ENCODE data around the gene CD63.
"Not testable (repeated sequence)": the region's sequence is repeated elsewhere in the genome, so short reads cannot be mapped to it uniquely, and the experiment has no call there.

CD63 gene, protein sequence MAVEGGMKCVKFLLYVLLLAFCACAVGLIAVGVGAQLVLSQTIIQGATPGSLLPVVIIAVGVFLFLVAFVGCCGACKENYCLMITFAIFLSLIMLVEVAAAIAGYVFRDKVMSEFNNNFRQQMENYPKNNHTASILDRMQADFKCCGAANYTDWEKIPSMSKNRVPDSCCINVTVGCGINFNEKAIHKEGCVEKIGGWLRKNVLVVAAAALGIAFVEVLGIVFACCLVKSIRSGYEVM

DNA sequence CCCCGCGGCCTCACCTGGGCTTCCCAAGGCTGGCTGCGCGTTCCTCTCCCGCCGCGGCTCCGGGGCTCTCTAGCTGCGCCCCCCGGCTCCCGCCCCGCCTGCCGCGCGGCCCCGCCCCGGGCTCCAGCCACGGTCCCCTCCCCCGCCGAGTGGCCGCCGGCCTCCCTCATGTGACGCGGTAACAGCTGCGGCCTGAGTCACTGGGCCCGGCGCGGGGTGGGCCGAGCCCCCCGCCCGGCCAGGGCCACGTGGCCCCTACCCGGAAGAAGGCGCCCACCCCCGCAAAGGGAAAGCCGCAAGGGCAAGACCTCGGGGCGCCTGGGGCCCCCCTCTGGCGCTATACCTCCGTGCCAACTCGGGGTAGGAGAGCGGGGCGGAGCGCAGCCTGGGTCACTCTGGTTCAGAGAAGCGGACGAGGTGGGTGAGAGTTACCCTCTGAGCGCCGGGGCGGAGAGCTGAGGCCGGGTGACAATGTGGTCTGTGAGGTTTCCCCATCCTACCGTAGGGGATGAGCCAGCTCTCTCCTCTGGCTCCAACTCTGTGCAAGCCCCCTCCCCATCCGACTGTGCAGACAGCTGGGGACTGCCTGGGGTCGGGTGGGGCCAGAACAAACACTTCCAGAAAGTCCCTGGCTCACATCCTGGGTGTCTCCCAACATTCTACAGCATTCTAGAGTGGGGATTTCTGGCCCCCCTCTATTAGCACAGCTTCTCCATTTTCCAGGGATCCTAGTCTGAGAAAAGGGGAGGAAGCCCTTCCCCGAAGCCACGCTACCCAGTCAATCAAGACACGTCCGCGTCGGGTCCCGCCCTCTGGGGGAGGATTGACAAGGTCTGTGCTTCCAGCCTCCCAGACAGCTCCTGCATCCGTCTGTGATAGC is at the start of gene CD63:
Gene CD63, minus strand, starts transcription at position 71 of the 880 bp plus-strand sequence. CDS start 668 bp downstream, outside the sequence.
- peak; percentile 76 for DNase-seq

DNA sequence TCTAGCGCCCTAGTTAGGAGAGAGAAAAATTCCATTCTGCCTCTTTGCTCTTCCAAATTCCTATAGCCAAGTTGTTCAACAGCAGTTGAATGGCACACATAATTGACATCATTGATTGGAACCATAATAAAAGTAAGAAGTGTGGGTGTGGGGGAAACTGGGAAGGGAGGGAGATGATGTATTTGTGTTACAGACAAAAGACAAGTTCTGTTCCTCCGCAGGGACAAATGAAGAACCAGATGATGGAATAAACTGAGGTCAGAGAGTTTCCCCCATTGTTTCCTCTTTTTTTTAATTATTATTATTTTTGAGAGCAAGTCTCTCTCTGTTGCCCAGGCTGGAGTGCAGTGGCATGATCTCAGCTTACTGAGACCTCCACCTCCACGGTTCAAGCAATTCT is 49.0 kb upstream of the CD63 start:
- no peak for DNase-seq

DNA sequence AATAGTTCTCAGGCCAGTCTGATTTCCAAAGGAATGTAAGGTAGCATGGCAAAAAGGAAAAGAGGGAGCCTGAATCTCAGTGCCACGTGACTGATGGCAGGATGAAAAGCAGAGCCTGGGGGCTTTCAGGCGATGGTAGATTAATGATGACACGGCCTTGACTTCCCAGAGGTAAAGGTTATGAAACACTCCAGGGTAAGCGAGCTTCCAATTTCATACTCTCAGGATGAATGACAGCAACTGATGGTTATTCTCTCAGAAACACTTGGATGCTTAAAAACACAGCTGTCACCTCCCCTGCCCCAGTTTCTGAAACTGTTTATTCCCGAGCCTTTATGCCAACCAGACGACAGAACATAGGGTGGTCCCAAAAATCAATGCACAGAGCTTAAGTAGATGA is 42.9 kb upstream of the CD63 start:
- DNase-seq: no peak

DNA sequence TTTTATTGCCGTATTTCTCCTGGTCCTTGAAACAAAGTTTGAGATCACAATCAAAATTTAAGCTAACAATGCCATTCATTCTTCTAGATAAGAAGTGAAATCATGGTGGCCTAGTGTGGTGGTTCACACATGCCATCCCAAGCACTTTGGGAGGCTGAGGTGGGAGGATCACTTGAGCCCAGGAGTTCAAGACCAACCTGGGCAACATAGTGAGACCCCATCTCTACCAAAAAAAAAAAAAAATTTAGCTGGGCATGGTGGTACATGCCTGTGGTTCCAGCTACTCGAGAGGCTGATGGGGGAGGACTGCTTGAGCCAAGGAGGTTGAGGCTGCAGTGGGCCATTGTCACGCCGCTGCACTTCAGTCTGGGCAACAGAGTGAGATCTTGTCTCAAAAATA is 38.3 kb upstream of the CD63 start:
- no peak for DNase-seq

DNA sequence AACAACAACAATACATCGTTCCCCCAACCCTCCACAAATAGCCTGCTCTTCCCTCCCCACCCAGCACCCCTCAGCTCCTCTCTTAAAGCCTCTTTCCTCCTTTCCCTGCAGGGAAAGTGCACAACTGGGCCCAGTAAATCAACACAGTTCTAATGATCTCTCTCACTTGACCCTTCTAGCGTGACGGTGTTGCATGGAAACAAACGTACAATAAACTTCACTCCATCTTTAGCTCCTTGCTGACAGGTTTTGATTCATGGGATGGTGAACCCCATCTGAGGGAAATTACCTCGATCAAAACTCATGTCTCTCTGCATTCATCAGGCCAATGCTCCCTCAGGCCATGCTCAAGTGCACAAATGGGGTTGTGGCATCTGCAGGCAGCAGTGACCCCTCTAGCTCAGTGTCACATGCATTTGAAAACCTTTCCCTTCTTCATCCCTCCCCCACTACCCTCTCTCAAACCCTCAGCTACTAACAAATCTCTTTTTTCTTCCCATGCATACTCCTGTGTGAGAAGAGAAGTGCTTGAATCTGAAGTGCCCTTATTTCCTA is 37.0 kb upstream of the CD63 start:
- DNase-seq: no peak

DNA sequence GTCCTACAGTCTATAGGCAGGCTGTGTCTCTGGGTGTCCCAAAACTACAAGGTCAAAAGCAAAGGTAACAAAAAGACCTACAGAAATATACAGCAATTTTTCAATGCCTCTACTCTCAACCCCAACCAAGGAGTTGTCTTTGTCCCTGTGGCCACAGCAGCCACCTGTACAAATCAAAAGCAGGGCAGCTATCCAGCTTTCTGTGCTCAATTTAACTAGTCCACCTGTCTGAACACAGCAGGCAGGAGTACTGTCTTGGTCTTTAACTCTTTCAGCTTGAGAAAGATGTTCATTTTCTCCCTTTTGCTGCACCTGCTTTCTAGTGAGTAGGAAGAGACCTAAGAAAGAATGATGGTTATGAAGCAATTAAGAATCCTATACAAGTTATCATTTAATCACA is 33.8 kb upstream of the CD63 start:
- no peak for DNase-seq

DNA sequence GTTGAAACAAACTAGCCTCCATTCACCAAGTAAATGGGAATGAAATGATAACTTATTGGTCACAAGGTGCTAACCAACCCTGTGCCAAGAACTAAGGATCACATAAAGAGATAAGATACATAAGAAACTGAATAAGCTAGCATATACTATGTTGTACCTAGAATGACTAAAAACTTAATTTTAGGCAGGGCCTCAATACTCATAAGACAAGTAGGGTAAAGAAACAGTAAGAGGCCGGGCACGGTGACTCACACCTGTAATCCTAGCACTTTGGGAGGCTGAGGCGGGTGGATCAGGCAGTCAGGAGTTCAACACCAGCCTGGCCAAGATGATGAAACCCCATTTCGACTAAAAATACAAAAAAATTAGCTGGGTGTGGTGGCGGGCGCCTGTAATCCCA is 31.9 kb upstream of the CD63 start:
- no peak for DNase-seq

DNA sequence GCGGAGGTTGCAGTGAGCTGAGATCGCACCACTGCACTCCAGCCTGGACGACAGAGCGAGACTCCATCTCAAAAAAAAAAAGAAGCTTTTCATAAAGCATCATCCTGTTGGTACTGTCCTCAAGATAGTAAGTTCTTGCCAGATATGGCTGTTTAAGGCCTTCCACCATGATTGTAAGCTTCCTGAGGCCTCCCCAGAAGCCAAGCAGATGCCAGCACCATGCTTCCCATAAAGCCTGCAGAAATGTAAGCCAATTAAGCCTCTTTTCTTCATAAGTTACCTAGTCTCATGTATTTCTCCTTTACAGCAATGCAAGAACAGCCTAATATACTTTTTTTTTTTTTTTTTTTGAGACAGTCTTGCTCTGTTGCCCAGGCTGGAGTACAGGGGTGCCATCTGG is 29.8 kb upstream of the CD63 start:
- DNase-seq: not testable (repeated sequence)

DNA sequence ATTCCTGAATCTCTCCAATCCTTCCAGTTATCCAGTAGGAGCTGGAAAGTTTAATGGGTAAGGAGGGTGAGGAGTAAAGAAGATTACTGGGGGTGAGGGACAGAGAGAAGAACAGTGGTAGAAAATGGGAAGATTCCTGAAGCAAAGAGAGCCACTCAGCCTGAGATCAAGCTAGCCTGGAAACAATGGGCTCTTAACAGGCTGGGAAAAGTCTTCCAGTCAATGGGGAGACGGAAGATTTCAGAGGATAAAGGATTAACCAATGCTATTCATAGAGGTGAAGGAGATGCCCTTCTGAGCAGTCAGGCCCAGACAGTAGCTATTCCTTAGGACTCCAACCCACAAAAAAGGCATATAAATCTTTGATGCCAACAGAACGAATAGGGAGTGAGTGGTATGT is 28.9 kb upstream of the CD63 start:
- no peak for DNase-seq

DNA sequence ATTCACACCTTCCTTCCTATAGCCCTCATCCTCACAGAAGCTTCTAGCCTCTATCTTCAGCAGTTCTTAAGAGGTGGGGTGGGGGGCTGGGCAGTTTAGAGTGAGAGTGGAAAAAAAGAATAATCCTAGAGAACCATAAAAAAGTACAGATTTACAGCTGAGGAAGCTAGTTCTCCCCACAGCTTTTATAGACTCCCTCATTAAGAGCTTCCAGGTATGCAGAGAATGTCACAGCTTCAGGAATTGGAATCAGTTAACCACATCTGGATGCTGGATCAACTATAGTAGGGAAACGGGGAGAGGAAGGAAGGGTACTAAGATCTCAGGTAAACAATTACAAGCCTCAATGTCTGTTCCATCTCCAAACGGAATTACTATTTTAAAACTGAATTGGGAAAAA is 26.4 kb upstream of the CD63 start:
- no peak for DNase-seq

DNA sequence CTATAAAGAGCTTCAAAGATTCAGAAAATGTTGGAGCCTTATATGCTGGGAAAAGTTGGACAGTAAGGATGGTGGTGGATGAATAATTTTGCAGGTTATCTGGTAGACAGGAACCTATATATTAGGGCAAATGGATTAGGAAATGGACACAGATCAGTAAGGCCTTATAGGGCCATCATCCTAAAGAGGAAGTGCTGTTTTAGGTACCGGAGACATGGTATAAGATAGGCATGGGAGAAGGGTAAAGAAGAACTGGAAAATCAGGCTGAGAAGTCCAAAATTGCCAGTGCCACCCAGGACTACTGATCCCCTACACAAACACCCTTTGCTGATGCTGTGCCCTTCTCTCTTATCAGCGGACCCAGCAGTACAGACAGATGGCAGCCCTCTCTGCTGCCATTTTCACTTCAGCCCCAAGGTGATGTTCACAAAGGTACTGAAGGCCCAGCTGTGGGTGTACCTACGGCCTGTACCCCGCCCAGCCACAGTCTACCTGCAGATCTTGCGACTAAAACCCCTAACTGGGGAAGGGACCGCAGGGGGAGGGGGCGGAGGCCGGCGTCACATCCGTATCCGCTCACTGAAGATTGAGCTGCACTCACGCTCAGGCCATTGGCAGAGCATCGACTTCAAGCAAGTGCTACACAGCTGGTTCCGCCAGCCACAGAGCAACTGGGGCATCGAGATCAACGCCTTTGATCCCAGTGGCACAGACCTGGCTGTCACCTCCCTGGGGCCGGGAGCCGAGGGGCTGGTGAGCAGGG is 19.6 kb upstream of the CD63 start:
- no peak for DNase-seq

DNA sequence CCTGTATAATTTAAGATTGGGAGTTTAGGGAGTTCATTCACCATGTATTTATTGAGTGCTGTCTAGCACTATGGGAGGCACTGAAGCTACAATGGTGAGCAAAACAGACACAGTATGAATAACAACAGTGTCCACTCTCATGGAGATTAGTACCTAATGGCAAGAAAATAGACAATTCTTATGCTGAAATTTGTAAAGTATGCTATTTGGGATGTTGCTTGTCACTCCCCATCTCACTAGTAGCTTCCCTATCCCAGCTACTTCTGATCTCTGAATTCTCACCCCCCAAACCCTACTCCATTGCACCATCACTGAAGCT is 18.1 kb upstream of the CD63 start:
- no peak for DNase-seq

DNA sequence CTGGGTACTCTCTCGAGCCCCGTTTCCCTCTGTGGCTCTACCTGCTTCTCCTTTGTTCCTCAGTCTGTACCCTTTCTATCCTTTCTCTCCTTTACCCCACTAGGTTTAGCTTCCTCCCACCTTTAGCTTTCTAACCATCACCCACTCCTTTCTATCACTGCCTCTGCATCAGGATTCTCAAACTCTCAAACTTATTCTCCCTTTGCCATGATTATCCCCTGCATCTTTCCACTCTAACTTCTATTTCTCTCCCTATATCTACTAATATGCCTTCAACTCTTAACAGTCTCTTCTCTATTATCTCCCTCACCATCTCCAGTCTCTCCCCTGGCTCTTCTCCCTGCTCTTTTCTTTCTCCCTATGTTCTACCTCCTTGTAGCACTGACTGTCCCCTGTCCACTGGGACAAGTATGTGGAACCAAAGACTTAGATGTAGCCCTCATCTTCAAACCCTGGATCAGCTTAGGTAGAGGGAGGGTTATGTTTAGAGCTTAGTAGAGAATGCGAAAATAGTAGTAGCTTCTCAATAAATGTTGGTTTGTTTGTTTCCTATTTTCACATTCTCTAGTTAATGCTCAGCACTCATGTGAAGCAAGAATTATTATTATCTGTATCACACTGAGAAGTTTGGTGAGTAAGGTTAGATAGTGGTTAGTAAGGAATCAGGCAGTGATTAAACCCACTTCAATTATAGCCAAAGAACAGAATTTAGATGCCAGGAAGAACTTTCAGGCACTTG is 17.5 kb upstream of the CD63 start:
- no peak for DNase-seq

DNA sequence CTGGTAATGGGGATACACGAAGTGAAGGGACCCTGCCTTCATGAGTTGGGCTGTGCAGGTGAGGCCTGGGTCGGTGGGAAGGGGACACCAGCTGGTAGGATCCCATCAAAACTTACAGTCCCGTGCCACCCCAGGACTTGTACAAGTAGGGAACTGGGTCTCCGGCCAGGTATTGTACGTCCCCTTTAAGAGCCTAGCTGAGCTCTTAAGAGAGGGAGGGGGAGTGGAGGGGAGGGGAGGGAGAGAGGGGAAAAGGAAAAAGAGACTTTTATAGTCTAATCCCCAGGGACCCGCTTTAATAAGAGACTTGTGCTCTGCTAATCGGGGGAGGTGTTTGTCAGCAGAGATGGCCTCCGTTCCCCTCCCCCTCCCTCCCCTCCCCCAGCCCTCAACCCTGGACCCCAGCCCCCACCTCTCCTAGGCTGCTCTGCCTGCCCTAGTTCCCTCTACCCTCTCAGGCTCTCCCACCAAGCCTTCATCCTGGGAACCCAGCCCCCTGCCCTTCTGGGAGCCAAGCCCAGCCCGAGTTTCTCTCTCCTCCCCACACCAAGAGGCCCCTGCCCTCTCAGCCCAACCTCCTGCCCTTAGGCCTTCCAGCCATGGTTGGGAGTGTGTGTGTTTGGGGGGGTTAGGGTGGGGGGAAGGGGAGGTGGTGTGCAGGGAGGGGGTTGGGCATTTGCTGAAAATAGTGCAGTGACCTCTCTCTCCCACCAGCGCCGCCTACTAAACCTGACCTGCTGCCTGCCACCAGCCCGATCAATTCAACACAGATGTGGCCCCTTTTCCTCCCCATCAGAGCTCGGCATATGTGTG is 16.8 kb upstream of the CD63 start:
- no peak for DNase-seq

DNA sequence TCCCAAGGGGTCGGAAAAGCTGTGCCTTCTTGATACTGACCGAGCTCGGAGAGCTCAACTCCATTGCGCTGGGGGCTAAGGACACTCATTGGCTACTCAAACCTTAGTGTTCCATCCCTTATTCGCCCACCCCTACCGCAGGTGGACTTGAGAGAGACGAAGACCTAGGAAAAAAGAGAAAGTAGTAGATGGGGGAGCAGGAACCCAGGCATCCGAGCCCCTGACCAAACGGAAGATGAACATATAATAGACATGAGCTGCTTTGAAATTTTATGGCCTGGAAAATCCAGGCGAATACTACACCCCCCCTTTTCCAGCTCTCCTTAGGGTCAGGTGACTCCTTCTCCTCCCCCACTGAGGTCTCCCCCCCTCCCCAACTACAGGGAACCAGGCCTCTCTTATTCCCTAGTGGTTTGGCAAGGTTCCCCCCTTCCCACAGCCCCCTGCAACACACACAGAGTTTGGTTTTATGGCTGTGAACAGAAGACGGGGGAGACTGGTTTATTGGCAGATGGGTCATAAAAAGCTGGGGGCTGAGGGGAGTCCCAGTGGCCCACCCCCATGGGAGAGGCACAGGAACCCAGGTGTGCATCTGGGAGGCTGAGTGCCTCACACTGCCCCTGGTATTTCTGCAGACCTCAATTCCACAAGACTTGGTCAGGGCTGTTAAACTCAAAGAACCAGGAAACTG is 15.7 kb upstream of the CD63 start:
- DNase-seq: no peak

DNA sequence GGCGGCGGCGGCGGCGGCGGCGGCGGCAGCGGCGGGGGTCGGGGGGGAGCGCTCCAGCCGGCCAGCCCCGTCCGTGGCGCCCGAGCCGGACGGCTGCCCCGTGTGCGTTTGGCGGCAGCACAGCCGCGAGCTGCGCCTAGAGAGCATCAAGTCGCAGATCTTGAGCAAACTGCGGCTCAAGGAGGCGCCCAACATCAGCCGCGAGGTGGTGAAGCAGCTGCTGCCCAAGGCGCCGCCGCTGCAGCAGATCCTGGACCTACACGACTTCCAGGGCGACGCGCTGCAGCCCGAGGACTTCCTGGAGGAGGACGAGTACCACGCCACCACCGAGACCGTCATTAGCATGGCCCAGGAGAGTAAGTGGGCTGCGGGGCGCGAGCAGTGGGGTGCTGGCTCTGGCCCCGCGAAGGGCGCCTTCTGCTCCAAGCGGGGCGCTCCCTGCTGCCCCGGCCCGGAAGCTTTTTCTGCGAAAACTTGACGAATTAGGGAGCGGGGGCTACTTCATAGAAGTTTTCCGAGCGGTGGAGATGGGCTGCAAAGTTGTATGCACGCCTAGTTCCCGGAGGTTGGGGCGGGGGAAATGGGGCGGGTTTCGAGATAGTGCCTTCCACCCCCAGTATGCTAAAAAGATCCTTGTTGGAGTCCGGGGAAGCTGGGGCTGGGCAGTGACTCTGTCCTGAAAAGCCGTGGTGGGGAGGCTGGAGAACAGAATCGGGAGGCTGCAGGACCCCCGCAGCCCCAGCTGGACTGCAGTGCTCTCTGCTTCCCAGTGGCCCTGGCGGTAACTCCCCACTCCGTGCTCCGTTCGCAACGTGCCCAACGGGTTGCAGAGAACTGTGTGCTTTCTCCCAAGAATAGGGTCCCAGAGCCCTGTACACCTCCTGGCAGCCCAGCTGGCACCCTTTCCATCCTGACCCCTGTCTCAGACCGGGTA is 14.9 kb upstream of the CD63 start:
- DNase-seq: peak; percentile 80

DNA sequence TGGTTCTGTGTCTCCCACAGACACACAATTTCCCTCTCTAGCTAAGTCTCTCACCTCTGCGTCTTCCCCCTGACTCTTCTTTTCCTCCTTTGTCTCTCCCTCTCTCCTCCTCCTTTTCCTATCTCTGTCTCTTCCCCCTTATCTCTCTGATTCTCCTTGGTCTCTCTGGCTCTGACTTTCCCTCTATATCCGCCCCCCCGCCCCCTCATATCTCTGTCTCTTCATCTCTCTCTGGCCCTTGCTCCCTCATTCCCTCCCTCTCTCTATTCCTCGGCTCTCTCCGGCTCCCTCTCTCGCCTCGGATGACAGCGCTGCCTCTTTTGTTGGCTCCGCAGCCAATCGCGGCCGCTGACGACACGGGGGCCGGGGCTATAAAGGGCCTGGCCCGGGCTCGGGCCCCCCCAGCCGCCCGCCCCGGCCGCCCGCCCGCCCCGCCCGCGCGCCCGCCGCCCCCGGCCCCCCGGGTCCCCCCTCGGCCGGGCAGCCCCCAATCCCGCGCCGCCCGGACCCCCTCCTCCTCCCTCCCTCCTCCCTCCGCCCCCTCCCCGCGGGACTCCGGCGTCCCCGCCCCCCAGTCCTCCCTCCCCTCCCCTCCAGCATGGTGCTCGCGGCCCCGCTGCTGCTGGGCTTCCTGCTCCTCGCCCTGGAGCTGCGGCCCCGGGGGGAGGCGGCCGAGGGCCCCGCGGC is 14.1 kb upstream of the CD63 start, which contains the start of gene GDF11:
Gene GDF11, plus strand, starts transcription at position 404 of the 687 bp plus-strand sequence. Its CDS starts 195 bp downstream, at position 599.
- peak; percentile 86 for DNase-seq

DNA sequence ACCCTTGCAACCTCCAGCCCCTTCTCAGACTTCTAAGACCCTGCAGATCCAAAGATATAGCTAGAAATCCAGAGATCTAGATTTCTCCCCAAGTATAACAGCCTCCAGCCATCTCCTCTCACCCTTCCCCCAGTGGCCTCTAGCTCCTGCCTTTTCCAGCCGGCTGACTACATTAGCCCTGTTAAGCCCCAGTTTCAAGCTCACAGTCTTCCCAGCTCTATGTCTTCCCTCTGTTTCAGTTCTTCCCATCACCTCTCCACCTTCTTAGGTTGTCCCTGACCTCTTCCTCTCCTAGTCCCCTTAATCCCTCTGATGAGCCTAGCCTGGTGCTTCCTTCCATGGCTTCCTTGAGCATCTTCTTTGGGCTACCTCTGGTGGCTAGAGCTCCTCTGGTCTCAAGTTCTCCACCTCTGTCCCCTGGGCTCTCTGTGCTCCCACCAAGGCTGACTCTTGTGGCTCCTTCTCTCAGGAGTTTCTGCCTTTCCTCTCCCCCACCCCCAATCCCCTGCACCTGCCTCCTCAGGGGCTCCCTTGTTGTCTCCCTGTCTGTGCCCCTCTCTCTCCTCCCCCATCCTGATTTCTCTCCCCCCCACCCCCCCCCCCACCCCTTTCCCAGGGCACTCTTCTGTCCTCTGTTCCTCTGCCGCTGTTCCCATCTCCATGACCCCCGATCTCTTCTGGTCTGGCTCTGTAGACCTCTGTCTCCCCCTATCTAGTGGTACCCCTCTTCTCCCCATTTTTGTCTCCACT is 13.3 kb upstream of the CD63 start:
- no peak for DNase-seq

DNA sequence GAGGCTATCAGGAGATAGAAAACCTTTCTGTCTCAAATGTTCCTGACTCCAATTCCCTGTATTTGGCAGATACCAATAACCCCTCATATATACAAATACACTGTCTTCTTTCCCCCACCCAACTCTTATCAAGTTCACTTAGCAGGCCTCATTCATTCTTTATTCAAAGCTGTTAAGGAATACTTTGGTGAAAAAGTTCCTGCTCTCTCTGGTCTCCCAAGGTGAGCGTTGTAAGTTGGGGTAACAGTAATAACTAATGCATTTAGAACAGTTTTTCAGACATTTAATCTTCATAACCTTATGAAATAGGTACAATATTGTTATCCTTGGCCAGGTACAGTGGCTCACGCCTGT is 10.2 kb upstream of the CD63 start:
- DNase-seq: no peak

Measured in RPMI8226 (cell line).